IPS DF 19.7 (cell line): ENCODE measurements around the gene KLK13.

Source experiments
- DNase-seq: peaks from one replicate; pipeline ENCODE4 v3.0.0-alpha.2; 2013; ENCODE audit warnings: low read depth, low spot score

KLK13 gene

GRCh38 chr19:51093101-51093500 is 28.2 kb upstream of the KLK13 start:
- DNase-seq = no peak

GRCh38 chr19:51091895-51092873 is 27.3 kb upstream of the KLK13 start:
- no peak for DNase-seq

- no peak for DNase-seq
Observed at GRCh38 chr19:51091126-51091525, 26.2 kb upstream of the KLK13 start.

GRCh38 chr19:51090471-51090870 is 25.6 kb upstream of the KLK13 start:
- DNase-seq = no peak

GRCh38 chr19:51089786-51090185 is 24.9 kb upstream of the KLK13 start:
- no peak for DNase-seq

GRCh38 chr19:51086153-51086850 is 21.4 kb upstream of the KLK13 start:
- no peak for DNase-seq

- no peak for DNase-seq
Observed at GRCh38 chr19:51084505-51084904, 19.6 kb upstream of the KLK13 start.

- DNase-seq = no peak
Observed at GRCh38 chr19:51083783-51084182, 18.9 kb upstream of the KLK13 start.

- DNase-seq = no peak
Observed at GRCh38 chr19:51083181-51083580, 18.3 kb upstream of the KLK13 start.

GRCh38 chr19:51082611-51083010 is 17.7 kb upstream of the KLK13 start, which contains the start of gene KLK14:
Gene KLK14 (minus strand): TSS chr19:51082887. CDS start chr19:51082614, 273 bp downstream.
- DNase-seq = no peak

GRCh38 chr19:51081476-51081875 is 16.6 kb upstream of the KLK13 start:
- no peak for DNase-seq

- DNase-seq = no peak
Observed at GRCh38 chr19:51079481-51080110, 14.7 kb upstream of the KLK13 start.

GRCh38 chr19:51078731-51079130 is 13.8 kb upstream of the KLK13 start:
- no peak for DNase-seq

GRCh38 chr19:51078104-51078503 is 13.2 kb upstream of the KLK13 start:
- no peak for DNase-seq

GRCh38 chr19:51076631-51077213 is 11.8 kb upstream of the KLK13 start:
- DNase-seq = no peak

- no peak for DNase-seq
Observed at GRCh38 chr19:51075998-51076397, 11.1 kb upstream of the KLK13 start.

GRCh38 chr19:51071095-51071405 is 6.2 kb upstream of the KLK13 start:
- DNase-seq = no peak

- no peak for DNase-seq
Observed at GRCh38 chr19:51070334-51071094, 5.6 kb upstream of the KLK13 start.

- no peak for DNase-seq
Observed at GRCh38 chr19:51066393-51067186, 1.7 kb upstream of the KLK13 start.

GRCh38 chr19:51065221-51065960 is 499 bp upstream of the KLK13 start:
- no peak for DNase-seq
